Activated T-cell treated with anti-CD3 and anti-CD28 coated beads, Interleukin-2, amount 50 U/mL, for 48 hours (primary cell): Measurements from ENCODE around the gene TBL3.

Experiments
- DNase-seq, 2 experiments: peaks; one replicate each; pipeline ENCODE4 v3.0.0-alpha.2; 2020

TBL3 gene

DNA sequence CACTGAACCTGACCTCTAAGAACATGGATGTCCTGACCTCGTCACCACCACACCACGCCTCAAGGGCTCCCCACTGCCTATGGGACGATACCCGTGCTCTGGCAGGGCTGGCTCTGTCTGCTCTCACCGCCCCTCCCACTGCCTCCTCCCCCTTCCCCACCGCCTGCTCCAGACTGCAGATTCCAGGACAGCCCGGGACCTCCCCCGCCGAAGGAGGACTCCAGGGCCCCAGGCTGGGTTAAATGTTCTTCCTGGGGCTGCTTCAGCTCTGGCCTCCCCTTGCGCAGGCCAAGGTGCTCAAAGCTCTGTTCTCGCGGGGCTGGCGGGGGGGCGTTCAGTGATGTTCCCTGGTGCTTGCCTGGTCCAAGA, 50.9 kb downstream of the TBL3 start:
- no peak for DNase-seq

DNA sequence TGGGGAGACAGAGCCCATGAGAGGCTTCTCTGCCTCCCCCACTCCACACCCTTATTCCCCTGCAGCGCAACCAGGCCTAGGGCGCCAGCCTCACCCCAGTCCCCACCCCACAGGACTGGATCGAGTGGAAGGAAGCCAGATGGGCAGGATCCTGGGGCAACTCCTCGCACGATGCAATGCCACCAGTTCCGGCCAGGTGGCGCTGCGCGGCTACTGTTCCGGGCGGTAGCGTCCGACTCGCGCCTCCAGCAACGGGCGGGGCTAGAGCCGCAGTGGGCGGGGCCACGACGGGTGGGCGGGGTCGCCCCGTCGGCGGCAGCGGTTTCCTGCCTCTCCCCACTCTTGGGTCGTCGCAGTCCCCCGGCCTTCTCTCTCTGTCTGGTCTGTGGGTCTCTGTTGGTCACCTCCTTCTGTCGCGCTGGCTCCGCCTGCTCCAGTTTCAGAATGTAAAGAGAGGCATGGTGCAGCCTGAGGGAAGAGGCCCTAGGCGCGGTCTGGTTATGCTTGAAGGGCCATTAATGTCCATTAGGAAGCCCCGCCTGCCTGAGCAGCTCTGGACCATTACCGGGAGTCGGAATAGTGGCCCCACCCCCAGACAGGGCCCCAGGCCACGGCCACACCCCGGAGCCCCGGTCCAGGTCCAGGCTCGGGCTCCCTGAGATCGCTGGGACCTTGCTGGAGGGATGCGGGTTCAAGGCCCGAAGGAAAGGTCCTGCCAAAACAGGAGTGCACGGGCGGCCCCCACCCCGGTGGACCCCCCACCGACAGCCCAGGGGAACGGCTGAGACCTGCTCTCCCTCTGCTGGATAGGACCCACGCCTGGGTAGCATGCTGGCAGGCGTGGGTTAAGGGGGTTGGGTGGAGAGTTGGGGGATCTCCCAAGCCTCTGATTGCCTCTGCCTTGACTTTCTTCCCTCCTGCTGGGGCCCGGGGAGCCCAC, 51.5 kb downstream of the TBL3 start:
- DNase-seq: peak; percentile 99

GRCh38 chr16:2024032-2024420, 52.2 kb downstream of the TBL3 start:
- no peak for DNase-seq

- no peak for DNase-seq
These were observed 53.4 kb downstream of the TBL3 start for GRCh38 chr16:2025251-2025650.

GRCh38 chr16:2025878-2026460, 54.1 kb downstream of the TBL3 start:
- DNase-seq: no peak

DNA sequence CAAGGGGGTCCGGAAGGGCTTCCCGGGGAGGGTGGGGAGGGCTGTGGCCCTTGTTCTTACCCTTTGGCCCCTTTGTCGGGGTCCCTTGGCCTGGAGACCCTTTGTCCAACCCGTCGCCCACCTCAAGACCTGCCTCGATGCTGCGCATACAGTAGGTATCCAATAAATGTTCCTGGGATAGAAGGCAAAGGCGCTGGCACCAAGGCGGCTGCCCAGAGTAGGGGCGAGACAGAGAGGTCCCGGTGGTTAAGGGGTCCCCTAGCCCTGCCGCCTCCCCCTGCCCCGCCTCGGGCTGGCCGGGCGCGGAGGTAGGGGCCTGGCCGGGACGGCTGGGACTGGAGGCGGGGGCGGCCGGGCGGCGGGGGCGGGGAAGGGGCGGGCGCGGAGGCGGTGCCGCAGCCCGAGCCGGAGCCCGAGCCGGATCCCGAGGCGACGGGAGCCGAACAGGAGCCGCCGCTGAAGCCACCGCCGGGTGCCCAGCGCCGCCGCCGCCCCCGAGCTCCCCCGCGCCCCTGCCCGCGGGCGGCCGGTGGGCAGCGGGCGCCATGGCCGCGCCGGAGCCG, 54.7 kb downstream of the TBL3 start, which contains the start of gene NHERF2:
Gene NHERF2 (plus strand): TSS at position 442 of the 563 bp plus-strand sequence. CDS start 104 bp downstream, at position 546.
- DNase-seq: no peak

GRCh38 chr16:2027024-2028010, 55.5 kb downstream of the TBL3 start:
- no peak for DNase-seq

DNA sequence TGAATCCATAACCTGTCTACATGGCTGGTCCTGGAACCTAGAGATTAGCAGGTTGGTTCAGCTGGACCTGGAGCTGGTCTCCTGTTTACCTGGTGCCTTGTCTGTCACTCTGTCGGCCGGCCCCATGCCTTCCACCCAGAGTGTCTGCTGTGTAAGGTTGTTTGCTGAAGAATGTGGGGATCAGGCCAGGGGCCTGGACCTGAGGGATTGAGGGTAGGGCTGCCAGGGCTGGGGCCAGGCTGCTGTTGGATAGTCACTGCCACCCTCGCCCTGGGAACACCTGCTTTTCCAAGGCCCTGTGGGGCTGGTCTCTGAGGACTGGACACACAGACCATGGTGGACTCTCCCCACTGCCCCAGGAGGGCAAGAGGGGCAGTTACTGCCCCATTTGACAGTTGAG, 56.3 kb downstream of the TBL3 start:
- DNase-seq: no peak

GRCh38 chr16:2028620-2029220, 56.9 kb downstream of the TBL3 start:
- DNase-seq: no peak

DNA sequence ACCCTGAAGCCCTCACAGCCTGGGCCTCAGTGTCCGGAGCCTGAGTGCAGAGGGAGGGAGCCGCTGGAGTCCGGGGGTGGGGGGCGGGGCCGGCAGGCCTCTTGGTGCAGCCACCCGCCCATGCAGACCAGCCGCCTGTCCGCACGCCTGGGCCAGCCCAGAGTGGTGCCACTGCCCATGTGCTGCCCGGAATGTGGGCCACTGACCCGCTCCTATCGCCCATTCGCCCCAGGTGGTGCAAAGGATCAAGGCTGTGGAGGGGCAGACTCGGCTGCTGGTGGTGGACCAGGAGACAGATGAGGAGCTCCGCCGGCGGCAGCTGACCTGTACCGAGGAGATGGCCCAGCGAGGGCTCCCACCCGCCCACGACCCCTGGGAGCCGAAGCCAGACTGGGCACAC, 57.5 kb downstream of the TBL3 start:
- DNase-seq: no peak

- no peak for DNase-seq
These were observed 58.2 kb downstream of the TBL3 start for GRCh38 chr16:2030036-2030435.

- DNase-seq: no peak
These were observed 59.3 kb downstream of the TBL3 start for GRCh38 chr16:2031081-2031577.
